ENCODE measurements around the gene ANKRD55.

GRCh38 chr5:56208681-56209080, 24.4 kb downstream of the ANKRD55 start:
- TF ChIP-seq, protein P1, sequence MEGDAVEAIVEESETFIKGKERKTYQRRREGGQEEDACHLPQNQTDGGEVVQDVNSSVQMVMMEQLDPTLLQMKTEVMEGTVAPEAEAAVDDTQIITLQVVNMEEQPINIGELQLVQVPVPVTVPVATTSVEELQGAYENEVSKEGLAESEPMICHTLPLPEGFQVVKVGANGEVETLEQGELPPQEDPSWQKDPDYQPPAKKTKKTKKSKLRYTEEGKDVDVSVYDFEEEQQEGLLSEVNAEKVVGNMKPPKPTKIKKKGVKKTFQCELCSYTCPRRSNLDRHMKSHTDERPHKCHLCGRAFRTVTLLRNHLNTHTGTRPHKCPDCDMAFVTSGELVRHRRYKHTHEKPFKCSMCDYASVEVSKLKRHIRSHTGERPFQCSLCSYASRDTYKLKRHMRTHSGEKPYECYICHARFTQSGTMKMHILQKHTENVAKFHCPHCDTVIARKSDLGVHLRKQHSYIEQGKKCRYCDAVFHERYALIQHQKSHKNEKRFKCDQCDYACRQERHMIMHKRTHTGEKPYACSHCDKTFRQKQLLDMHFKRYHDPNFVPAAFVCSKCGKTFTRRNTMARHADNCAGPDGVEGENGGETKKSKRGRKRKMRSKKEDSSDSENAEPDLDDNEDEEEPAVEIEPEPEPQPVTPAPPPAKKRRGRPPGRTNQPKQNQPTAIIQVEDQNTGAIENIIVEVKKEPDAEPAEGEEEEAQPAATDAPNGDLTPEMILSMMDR (IDR thresholded peaks at IDR 0.05), result no peak
- no peak for TF ChIP-seq POLR2A (IDR thresholded peaks at IDR 0.05)

All from lower leg skin (tissue), 3 donors.